ENCODE measurements around the gene GPR26.

DNA sequence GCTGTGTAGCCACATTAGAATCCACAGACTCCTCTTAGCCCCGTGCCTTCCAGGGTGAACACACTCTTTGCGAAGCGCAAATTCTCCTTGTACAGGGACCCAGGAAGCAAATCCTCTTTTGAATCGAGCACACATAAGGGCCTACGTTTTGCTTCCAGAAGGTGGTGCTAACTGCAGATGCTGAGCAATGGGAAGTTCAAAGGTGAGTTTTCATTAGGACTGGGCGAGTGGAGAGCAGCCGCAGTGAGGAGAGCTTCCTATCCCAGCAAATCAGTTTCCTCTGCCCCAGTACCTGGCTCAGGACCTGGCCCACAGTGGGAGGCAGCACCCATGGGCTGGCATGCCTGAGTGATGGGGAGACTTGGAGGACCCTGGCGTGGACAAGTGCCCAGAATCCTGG lies 23.5 kb upstream of the GPR26 start:
- no peak for TF ChIP-seq POLR2A (IDR thresholded peaks at IDR 0.05; ENCODE audit: low read depth, low read length)
- no peak for TF ChIP-seq POLR2AphosphoS5 (IDR thresholded peaks at IDR 0.05; ENCODE audit: low read depth, low read length)

All from GM12891 (cell line).